H9 (cell line): ENCODE data around the gene FLT1. TPM values are rescaled to one million over a fixed set of nuclear protein-coding genes. Genes with fewer than 3 reads are reported as not detected.

Experiments used
- DNase-seq: peaks from one replicate; pipeline ENCODE4 v3.0.0-alpha.2; 2017
- H2AFZ ChIP-seq: one replicate; pipeline ENCODE4 v1.6.1; 2013; ENCODE audit warnings: mild to moderate bottlenecking, low read length, control low read depth, moderate library complexity
- H2AK5ac ChIP-seq: 2 replicates; pipeline ENCODE4 v1.6.1; 2013; ENCODE audit warnings: low read length, control low read depth, mixed read lengths; ENCODE audit not compliant: insufficient read length
- H2BK120ac ChIP-seq: one replicate; pipeline ENCODE4 v1.6.1; 2013; ENCODE audit warnings: low read depth, mild to moderate bottlenecking, low read length, control low read depth, inconsistent platforms; ENCODE audit not compliant: poor library complexity, severe bottlenecking
- H2BK12ac ChIP-seq: 2 replicates; pipeline ENCODE4 v1.6.1; 2013; ENCODE audit warnings: low read length, control low read depth, mixed read lengths, low read depth; ENCODE audit not compliant: insufficient read length
- H2BK15ac ChIP-seq: 2 replicates; pipeline ENCODE4 v1.6.1; 2013; ENCODE audit warnings: low read depth, low read length, control low read depth
- H2BK20ac ChIP-seq: one replicate; pipeline ENCODE4 v1.6.1; 2013; ENCODE audit warnings: low read depth, mild to moderate bottlenecking, low read length, control low read depth, inconsistent platforms; ENCODE audit not compliant: poor library complexity, severe bottlenecking
- H2BK5ac ChIP-seq: 2 replicates; pipeline ENCODE4 v1.6.1; 2013; ENCODE audit warnings: low read length, control low read depth, mixed read lengths; ENCODE audit not compliant: insufficient read length
- H3K14ac ChIP-seq: 2 replicates; pipeline ENCODE4 v1.6.1; 2013; ENCODE audit warnings: low read length, control low read depth; ENCODE audit not compliant: insufficient read depth
- H3K18ac ChIP-seq: 2 replicates; pipeline ENCODE4 v1.6.1; 2013; ENCODE audit warnings: low read depth, mild to moderate bottlenecking, mixed read lengths, low read length, control low read depth; ENCODE audit not compliant: insufficient read length
- H3K23ac ChIP-seq: 2 replicates; pipeline ENCODE4 v1.6.1; 2013; ENCODE audit warnings: low read length, control low read depth, mixed read lengths, low read depth; ENCODE audit not compliant: insufficient read length
- H3K23me2 ChIP-seq: 2 replicates; pipeline ENCODE4 v1.6.1; 2013; ENCODE audit warnings: low read depth, mild to moderate bottlenecking, mixed read lengths, low read length, control low read depth; ENCODE audit not compliant: insufficient read length, poor library complexity, severe bottlenecking
- H3K27ac ChIP-seq: 2 replicates; pipeline ENCODE4 v1.5.1; 2013; ENCODE audit warnings: low read length, control low read depth, mixed read lengths, low read depth; ENCODE audit not compliant: insufficient read length
- H3K27me3 ChIP-seq: 2 replicates; pipeline ENCODE4 v1.6.1; 2013; ENCODE audit warnings: low read length, control low read depth, inconsistent platforms; ENCODE audit not compliant: insufficient read depth
- H3K4ac ChIP-seq: 2 replicates; pipeline ENCODE4 v1.6.1; 2013; ENCODE audit warnings: low read depth, mild to moderate bottlenecking, control low read depth, inconsistent platforms, low read length, moderate library complexity
- H3K4me1 ChIP-seq: 2 replicates; pipeline ENCODE4 v1.6.1; 2013; ENCODE audit warnings: low read length, control low read depth, inconsistent platforms; ENCODE audit not compliant: insufficient read depth
- H3K4me2 ChIP-seq: 2 replicates; pipeline ENCODE4 v1.6.1; 2013; ENCODE audit warnings: low read length, control low read depth, mixed read lengths; ENCODE audit not compliant: insufficient read length, insufficient read depth
- H3K56ac ChIP-seq: 2 replicates; pipeline ENCODE4 v1.6.1; 2013; ENCODE audit warnings: low read depth, mild to moderate bottlenecking, mixed read lengths, low read length, control low read depth; ENCODE audit not compliant: insufficient read length
- H3K79me1 ChIP-seq: 2 replicates; pipeline ENCODE4 v1.6.1; 2013; ENCODE audit warnings: low read depth, mild to moderate bottlenecking, moderate library complexity, low read length, control low read depth, inconsistent platforms; ENCODE audit not compliant: insufficient read depth, poor library complexity, severe bottlenecking
- H3K79me2 ChIP-seq: 2 replicates; pipeline ENCODE4 v1.6.1; 2013; ENCODE audit warnings: low read length, control low read depth, inconsistent platforms; ENCODE audit not compliant: insufficient read depth
- H3K9ac ChIP-seq: 2 replicates; pipeline ENCODE4 v1.6.1; 2013; ENCODE audit warnings: low read length, control low read depth, mixed read lengths; ENCODE audit not compliant: insufficient read length; ENCODE audit errors: extremely low read depth
- H3K9me3 ChIP-seq: one replicate; pipeline ENCODE4 v1.6.1; 2013; ENCODE audit warnings: low read depth, low read length, inconsistent platforms; ENCODE audit not compliant: control insufficient read depth
- H3T11ph ChIP-seq: one replicate; pipeline ENCODE4 v1.6.1; 2013; ENCODE audit warnings: mild to moderate bottlenecking, low read length, control low read depth, inconsistent platforms
- H4K20me1 ChIP-seq: one replicate; pipeline ENCODE4 v1.6.1; 2013; ENCODE audit not compliant: control insufficient read depth, insufficient read length, insufficient read depth
- H4K5ac ChIP-seq: 2 replicates; pipeline ENCODE4 v1.6.1; 2013; ENCODE audit warnings: low read depth, mild to moderate bottlenecking, mixed read lengths, low read length, control low read depth; ENCODE audit not compliant: insufficient read length
- H4K8ac ChIP-seq: replicated peaks from 2 replicates; pipeline ENCODE4 v1.6.1; 2013; ENCODE audit warnings: low read length, control low read depth, mixed read lengths, low read depth; ENCODE audit not compliant: insufficient read length
- H4K91ac ChIP-seq: 2 replicates; pipeline ENCODE4 v1.6.1; 2013; ENCODE audit warnings: low read depth, mild to moderate bottlenecking, moderate library complexity, mixed read lengths, low read length, control low read depth; ENCODE audit not compliant: insufficient read length
- H3K27ac Mint-ChIP-seq, 3 experiments: 2 replicates in 2 of 3; 3 replicates in 1 of 3; pipeline ENCODE4 v1.8.0; 2020 to 2021; ENCODE audit warnings: mixed read lengths in 3 of 3, mild to moderate bottlenecking in 1 of 3, moderate library complexity in 1 of 3
- H3K27me3 Mint-ChIP-seq: 2 replicates; pipeline ENCODE4 v1.8.0; 2021; ENCODE audit warnings: low read depth, mild to moderate bottlenecking, moderate library complexity, mixed read lengths
- H3K36me3 Mint-ChIP-seq, 3 experiments: 2 replicates in 2 of 3; 3 replicates in 1 of 3; pipeline ENCODE4 v1.8.0; 2020 to 2021; ENCODE audit warnings: low read depth in 3 of 3, mixed read lengths in 3 of 3; ENCODE audit not compliant: insufficient read depth in 1 of 3
- H3K4me1 Mint-ChIP-seq, 2 experiments: 2 replicates each; pipeline ENCODE4 v1.8.0; 2020; ENCODE audit warnings: mixed read lengths in 2 of 2
- H3K4me3 Mint-ChIP-seq, 2 experiments: 2 replicates in 1 of 2; 3 replicates in 1 of 2; pipeline ENCODE4 v1.8.0; 2020 to 2021; ENCODE audit warnings: mild to moderate bottlenecking in 2 of 2, mixed read lengths in 2 of 2, moderate library complexity in 1 of 2
- H3K9me3 Mint-ChIP-seq, 2 experiments: 2 replicates in 1 of 2; 3 replicates in 1 of 2; pipeline ENCODE4 v1.8.0; 2020; ENCODE audit warnings: mild to moderate bottlenecking in 2 of 2, mixed read lengths in 2 of 2, moderate library complexity in 1 of 2
- CTCF ChIP-seq: fragments of 200-600 bp; sonication (generic); conservative IDR thresholded peaks from 3 replicates; pipeline ENCODE4 v1.8.0; 2021; ENCODE audit warnings: antibody characterized with exemption, mild to moderate bottlenecking
- WGBS: extraction: QIAGEN DNeasy Blood & Tissue Kit; methylation state at CpG from one replicate; pipeline ENCODE4 v1.1.7; 2013; ENCODE audit warnings: missing lambda C conversion rate, low lambda C conversion rate, mixed read lengths; ENCODE audit not compliant: insufficient read length; ENCODE audit errors: extremely low coverage; 5-methylcytosine and 5-hydroxymethylcytosine counted together
- total RNA-seq: library from RNA; stranded (reverse); gene quantifications from 2 replicates; pipeline ENCODE4 v1.2.1, GENCODE V29; 2021

FLT1 gene
- total RNA-seq, 1 experiment from 2014 or later: 84.1 TPM

GRCh38 chr13:28283600-28283999 is 211.3 kb downstream of the FLT1 start:
- Histone ChIP-seq H2AFZ (no peak overlapping the region), H2AK5ac (no peak overlapping the region), H2BK12ac (no peak overlapping the region), H3K14ac (no peak overlapping the region), H3K9ac (no peak overlapping the region), H4K91ac (no peak overlapping the region), H4K8ac (no peak overlapping the region), H2BK15ac (no peak overlapping the region), H3K4me1 (no peaks in the 10 kb centered on the region; the same call in 1 of the 2 replicates), H3T11ph (no peak overlapping the region), H3K56ac (no peak overlapping the region), H2BK120ac (no peak overlapping the region), H3K18ac (no peak overlapping the region), H3K4me2 (no peak overlapping the region), H3K23me2 (no peaks in the 10 kb centered on the region), H3K27me3 (no peaks in the 10 kb centered on the region), H2BK20ac (no peak overlapping the region), H4K5ac (no peak overlapping the region), H3K27ac (no peak overlapping the region), H2BK5ac (no peak overlapping the region), H3K23ac (no peak overlapping the region), H3K4ac (no peak overlapping the region), H3K9me3 (no peaks in the 10 kb centered on the region), H4K20me1 (no peaks in the 10 kb centered on the region), H3K79me1 (no peaks in the 10 kb centered on the region), H3K79me2 (no peaks in the 10 kb centered on the region)
- Mint-ChIP-seq H3K36me3 (peaks cover 28 to 58% (median 57%) of the 10 kb centered on the region in 3 experiments), H3K9me3 (no peaks in the 10 kb centered on the region), H3K27ac (no peak overlapping the region), H3K4me1 (peaks cover 17 to 19% of the 10 kb centered on the region in 2 experiments), H3K27me3 (no peaks in the 10 kb centered on the region), H3K4me3 (no peak overlapping the region)
- 100% methylated on average over 1 of the region's 3 CpGs for WGBS
- DNase-seq: no peak
- no peak for TF ChIP-seq CTCF
